Gastroesophageal sphincter (tissue), 3 donors: ENCODE results near the gene SKIDA1.

Source experiments
- CTCF ChIP-seq, 4 experiments: fragments of 200-600 bp in 2 of 4; fragments of 450-650 bp in 2 of 4; sonication (generic) in 1 of 4; IDR thresholded peaks; one replicate each; pipeline ENCODE4 v1.5.1; 2017 to 2019; ENCODE audit warnings: antibody characterized with exemption in 4 of 4, mild to moderate bottlenecking in 2 of 4, moderate library complexity in 2 of 4
- POLR2A ChIP-seq, 2 donors: fragments of 450-650 bp; IDR thresholded peaks; one replicate each; pipeline ENCODE4 v1.6.1; 2017; ENCODE audit warnings: antibody characterized with exemption in 2 of 2, mild to moderate bottlenecking in 2 of 2, moderate library complexity in 1 of 2
- POLR2AphosphoS5 ChIP-seq: sonication (generic); formaldehyde crosslinking; IDR thresholded peaks from one replicate; pipeline ENCODE4 v1.6.1; 2017; ENCODE audit warnings: antibody characterized with exemption

GRCh38 chr10:21518641-21519396 is 6.7 kb downstream of the SKIDA1 start:
- TF ChIP-seq CTCF (IDR thresholded peaks at IDR 0.05) (no peak), POLR2A (IDR thresholded peaks at IDR 0.05) (no peak), POLR2AphosphoS5 (no peak)
